PC-3 (cell line): ENCODE data around the gene CRY2. TPM values are rescaled to one million over a fixed set of nuclear protein-coding genes. Genes with fewer than 3 reads are reported as not detected.

Source experiments
- ATAC-seq: fragments of 200-7000 bp; cut with Tn5 transposase; 2 replicates; pipeline ENCODE4 v1.9.1; 2020; ENCODE audit warnings: mild to moderate bottlenecking, moderate library complexity
- BruUV-seq: library from RNA; stranded (reverse); fragments of 400-500 nt; replicated peaks from 2 replicates; lab custom pipeline; 2021; lab: Mats Ljungman, UMichigan
- CTCF ChIA-PET: fragments of 300-600 bp; sonication (Branson Sonifier 250); formaldehyde crosslinking; loops from one replicate; lab custom pipeline; 2022; ENCODE audit warnings: antibody characterized with exemption; lab: Charles Lee
- POLR2A ChIA-PET: fragments of 300-600 bp; sonication (Branson Sonifier 250); formaldehyde crosslinking; loops from one replicate; lab custom pipeline; 2022; ENCODE audit warnings: antibody characterized with exemption; ENCODE audit not compliant: unreplicated experiment; lab: Charles Lee
- DNase-seq: peaks from one replicate; pipeline ENCODE4 v3.0.0-alpha.2; 2015
- H2AFZ ChIP-seq: fragments of 300-600 bp; sonication (generic); 2 replicates; pipeline ENCODE4 v1.6.0; 2016; ENCODE audit warnings: antibody characterized with exemption, low read length
- H3F3A ChIP-seq: fragments of 300-600 bp; sonication (generic); one replicate; pipeline ENCODE4 v1.6.0; 2017; ENCODE audit warnings: antibody characterized with exemption, low read length, control low read depth, mild to moderate bottlenecking; ENCODE audit not compliant: unreplicated experiment
- H3K27ac ChIP-seq: fragments of 300-600 bp; sonication (generic); 2 replicates; pipeline ENCODE4 v1.5.1; 2016; ENCODE audit warnings: mild to moderate bottlenecking, low read length
- H3K27me3 ChIP-seq: fragments of 300-600 bp; sonication (generic); 2 replicates; pipeline ENCODE4 v1.6.1; 2016; ENCODE audit warnings: low read length, mixed read lengths
- H3K36me3 ChIP-seq: fragments of 300-600 bp; sonication (generic); 2 replicates; pipeline ENCODE4 v1.6.1; 2016; ENCODE audit warnings: low read depth, mixed run types, low read length, mixed read lengths
- H3K4me1 ChIP-seq: fragments of 300-600 bp; sonication (generic); 2 replicates; pipeline ENCODE4 v1.5.1; 2016; ENCODE audit warnings: low read length; ENCODE audit not compliant: insufficient read depth
- H3K4me2 ChIP-seq: fragments of 300-600 bp; sonication (generic); 2 replicates; pipeline ENCODE4 v1.6.0; 2016; ENCODE audit warnings: low read length
- H3K4me3 ChIP-seq: fragments of 300-600 bp; sonication (generic); 2 replicates; pipeline ENCODE4 v1.5.1; 2016; ENCODE audit warnings: mild to moderate bottlenecking, low read length, mixed read lengths
- H3K79me2 ChIP-seq: fragments of 300-600 bp; sonication (generic); 2 replicates; pipeline ENCODE4 v1.6.1; 2017; ENCODE audit warnings: low read length, mixed read lengths
- H3K9ac ChIP-seq: fragments of 300-600 bp; sonication (generic); 2 replicates; pipeline ENCODE4 v1.6.0; 2016; ENCODE audit warnings: mild to moderate bottlenecking, low read length
- H3K9me2 ChIP-seq: fragments of 300-600 bp; sonication (generic); replicated peaks from 2 replicates; pipeline ENCODE4 v1.6.1; 2016; ENCODE audit warnings: mixed run types, low read length, mixed read lengths
- H3K9me3 ChIP-seq: fragments of 300-600 bp; sonication (generic); 2 replicates; pipeline ENCODE4 v1.6.1; 2016; ENCODE audit warnings: low read length, mixed read lengths
- H4K20me1 ChIP-seq: fragments of 300-600 bp; sonication (generic); 2 replicates; pipeline ENCODE4 v1.6.1; 2016; ENCODE audit warnings: low read length, mixed read lengths
- EZH2 ChIP-seq: fragments of 300-600 bp; sonication (generic); IDR thresholded peaks from one replicate; pipeline ENCODE4 v1.6.1; 2017; ENCODE audit warnings: antibody characterized with exemption, mild to moderate bottlenecking, low read length; ENCODE audit not compliant: unreplicated experiment
- EZH2phosphoT487 ChIP-seq: fragments of 300-600 bp; sonication (generic); IDR thresholded peaks from 2 replicates; pipeline ENCODE4 v1.6.1; 2018; ENCODE audit warnings: mild to moderate bottlenecking, antibody characterized with exemption, low read length, borderline replicate concordance
- intact Hi-C: fragments of 100-400 bp; cut with micrococcal nuclease; formaldehyde crosslinking; loops from 2 replicates; pipeline ENCODE4 v1.9.0; 2023
- total RNA-seq: library from RNA; depleted of rRNA; stranded (reverse); fragments of >200 nt; gene quantifications from 2 replicates; pipeline ENCODE4 v1.2.3, GENCODE V29; 2014
- TF ChIP-seq, protein P1 (sequence below): fragments of 300-600 bp; sonication (generic); conservative IDR thresholded peaks from 2 replicates; pipeline ENCODE4 v1.5.1; 2017; ENCODE audit warnings: antibody characterized with exemption, low read depth, mild to moderate bottlenecking, low read length

The CRY2 gene
- total RNA-seq, 1 experiment from 2014 or later, result 9.5 TPM

- peaks cover 3% of the 10 kb centered on the region; the same call in 1 of the 2 replicates for H3K4me1 ChIP-seq
- BruUV-seq, result TSS peak; percentile 95
- ChIA-PET POLR2A (interaction anchor here (0.5 kb wide), 1 partner anchor 71 kb away, joined by 5 read pairs; the partner anchor contains the start of gene CRY2), CTCF (interaction anchor here (0.5 kb wide), 1 partner anchor 1537 kb away, joined by 9 read pairs; no protein-coding TSS in a partner anchor)
- no peaks in the 10 kb centered on the region; the same call in 1 of the 2 replicates for H3K36me3 ChIP-seq
- peaks cover 14% of the 10 kb centered on the region for H3K79me2 ChIP-seq
- peak within 1 kb of the TSS; percentile 69 for H3K27ac ChIP-seq
- intact Hi-C loops, result loop anchor here (1.0 to 2.0 kb wide), 4 partner anchors 37 to 74 kb away; partner anchors contain the start of gene CRY2
- peak; percentile 83 for ATAC-seq
- H3K9me3 ChIP-seq, result no peaks in the 10 kb centered on the region
- H3K4me2 ChIP-seq, result peak within 1 kb of the TSS; percentile 98
- DNase-seq, result peak; percentile 96
- TF ChIP-seq, protein P1, sequence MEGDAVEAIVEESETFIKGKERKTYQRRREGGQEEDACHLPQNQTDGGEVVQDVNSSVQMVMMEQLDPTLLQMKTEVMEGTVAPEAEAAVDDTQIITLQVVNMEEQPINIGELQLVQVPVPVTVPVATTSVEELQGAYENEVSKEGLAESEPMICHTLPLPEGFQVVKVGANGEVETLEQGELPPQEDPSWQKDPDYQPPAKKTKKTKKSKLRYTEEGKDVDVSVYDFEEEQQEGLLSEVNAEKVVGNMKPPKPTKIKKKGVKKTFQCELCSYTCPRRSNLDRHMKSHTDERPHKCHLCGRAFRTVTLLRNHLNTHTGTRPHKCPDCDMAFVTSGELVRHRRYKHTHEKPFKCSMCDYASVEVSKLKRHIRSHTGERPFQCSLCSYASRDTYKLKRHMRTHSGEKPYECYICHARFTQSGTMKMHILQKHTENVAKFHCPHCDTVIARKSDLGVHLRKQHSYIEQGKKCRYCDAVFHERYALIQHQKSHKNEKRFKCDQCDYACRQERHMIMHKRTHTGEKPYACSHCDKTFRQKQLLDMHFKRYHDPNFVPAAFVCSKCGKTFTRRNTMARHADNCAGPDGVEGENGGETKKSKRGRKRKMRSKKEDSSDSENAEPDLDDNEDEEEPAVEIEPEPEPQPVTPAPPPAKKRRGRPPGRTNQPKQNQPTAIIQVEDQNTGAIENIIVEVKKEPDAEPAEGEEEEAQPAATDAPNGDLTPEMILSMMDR, result no peak
- TF ChIP-seq EZH2phosphoT487, result no peak
- TF ChIP-seq EZH2, result no peak
- H2AFZ ChIP-seq, result peak within 1 kb of the TSS; percentile 94
- no peaks in the 10 kb centered on the region for H3K27me3 ChIP-seq
- no peaks in the 10 kb centered on the region for H4K20me1 ChIP-seq
- peak within 1 kb of the TSS; percentile 96 for H3K4me3 ChIP-seq
- no peaks in the 10 kb centered on the region for H3K9me2 ChIP-seq
- H3F3A ChIP-seq, result no peaks in the 10 kb centered on the region
- H3K9ac ChIP-seq, result peak within 1 kb of the TSS; percentile 82
These were observed 70.5 kb downstream of the CRY2 start, which contains the start of gene PEX16 for GRCh38 chr11:45917623-45918330. TSS of gene PEX16 (minus strand) at chr11:45917877. CDS start at chr11:45917811, 66 bp downstream.

DNA sequence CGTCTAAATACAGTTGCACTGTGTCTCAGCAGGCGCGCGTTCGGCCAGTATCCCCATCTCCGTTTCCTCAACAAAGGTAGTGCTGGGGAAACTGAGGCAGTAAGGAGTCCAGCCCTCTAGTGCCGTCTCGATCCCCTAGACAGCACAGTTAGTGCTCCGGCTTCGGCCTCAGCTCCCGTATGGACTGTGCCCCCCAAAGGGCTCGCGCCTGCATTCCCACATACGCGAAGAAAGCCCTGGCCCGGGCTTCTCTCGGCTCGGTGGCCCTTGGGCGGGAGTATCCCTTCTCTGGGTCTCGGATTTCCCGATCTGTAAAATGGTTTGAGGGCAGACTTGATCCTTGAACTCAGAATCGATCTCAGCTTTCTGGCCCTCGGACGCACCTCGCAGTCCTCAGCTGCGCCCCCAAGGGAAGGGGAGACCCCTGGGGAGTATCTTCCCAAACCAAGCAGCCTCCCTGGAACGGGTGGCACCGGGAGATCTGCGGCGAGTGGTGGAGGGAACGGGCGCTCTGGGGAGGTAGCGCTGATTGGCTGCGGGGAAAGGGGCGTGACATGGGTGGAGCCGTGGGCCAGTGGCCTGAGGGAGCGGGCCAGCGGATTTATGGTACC lies 71.2 kb downstream of the CRY2 start:
- intact Hi-C loops, result loop anchor here (1.0 to 2.0 kb wide), 4 partner anchors 38 to 75 kb away; partner anchors contain the start of gene CRY2
- peak; percentile 70 for DNase-seq
- no peak for TF ChIP-seq EZH2
- TF ChIP-seq EZH2phosphoT487, result no peak
- TF ChIP-seq, protein P1, result no peak

More for the DNA sequence above, 71.2 kb downstream of the CRY2 start:
- Histone ChIP-seq H2AFZ (peak overlapping the region; percentile 94), H3K36me3 (no peaks in the 10 kb centered on the region; the same call in 1 of the 2 replicates), H3K4me2 (peak overlapping the region; percentile 98), H3F3A (no peaks in the 10 kb centered on the region), H3K9ac (peak overlapping the region; percentile 82), H3K9me2 (no peaks in the 10 kb centered on the region), H3K79me2 (peaks cover 18% of the 10 kb centered on the region), H3K4me3 (peak overlapping the region; percentile 96), H3K27me3 (no peaks in the 10 kb centered on the region), H3K27ac (peak overlapping the region; percentile 69), H3K4me1 (peaks cover 3% of the 10 kb centered on the region; the same call in 1 of the 2 replicates), H4K20me1 (no peaks in the 10 kb centered on the region), H3K9me3 (no peaks in the 10 kb centered on the region)
- ChIA-PET POLR2A (interaction anchor here (0.5 kb wide), 1 partner anchor 71 kb away, joined by 5 read pairs; the partner anchor contains the start of gene CRY2), CTCF (no interaction called here)
- peak; percentile 67 for ATAC-seq
- BruUV-seq, result no TSS peak
